ENCODE data around the gene VWA3B. TPM values are rescaled to one million over a fixed set of nuclear protein-coding genes. Genes with fewer than 3 reads are reported as not detected.
"Not testable (repeated sequence)": the region's sequence is repeated elsewhere in the genome, so short reads cannot be mapped to it uniquely, and the experiment has no call there.

Gene VWA3B
- total RNA-seq, 4 donors from 2014 or later, result 0.12 to 2.5 TPM; not detected in 2

DNA sequence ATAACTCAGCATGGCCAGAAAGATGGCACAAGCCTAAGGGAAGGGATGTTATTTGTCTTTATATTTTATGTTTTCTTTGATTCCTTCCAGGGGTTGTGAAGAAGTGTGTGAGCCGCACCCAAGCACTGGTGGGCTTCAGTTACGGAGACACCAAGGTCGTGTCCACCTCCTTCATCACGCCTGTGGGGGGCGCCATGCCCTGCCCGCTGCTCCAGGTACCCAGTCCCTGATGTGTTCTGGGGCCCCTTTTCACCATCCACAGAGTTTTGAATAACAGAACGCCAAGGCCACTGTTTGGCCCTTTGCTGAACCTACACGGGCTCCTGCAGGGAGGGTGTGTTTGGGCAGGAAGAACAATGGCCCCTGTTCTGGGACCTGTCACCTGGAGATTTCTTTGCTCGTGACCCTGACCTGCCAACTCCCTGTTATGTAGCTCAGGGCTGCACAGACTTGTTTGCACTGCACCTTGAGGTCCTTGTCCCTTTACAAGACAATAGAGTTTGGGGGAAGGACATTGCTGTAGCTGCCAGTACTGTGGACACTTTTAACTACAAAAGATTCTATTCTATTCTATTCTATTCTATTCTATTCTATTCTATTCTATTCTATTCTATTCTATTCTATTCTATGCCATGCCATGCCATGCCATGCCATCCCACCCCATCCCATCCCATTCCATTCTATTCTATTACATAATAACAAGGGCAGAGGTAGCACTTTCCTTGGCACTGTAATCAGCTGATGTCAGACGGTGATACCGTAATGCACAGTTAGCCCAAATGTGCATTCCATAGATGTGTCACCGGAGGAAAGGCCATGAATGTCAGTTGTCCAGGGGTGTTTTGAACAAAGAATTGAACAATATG, 211.1 kb downstream of the VWA3B start:
- 71 to 77% methylated on average over 12 of the region's 12 CpGs for WGBS, 2 donors
- no peak overlapping the region for H3K4me3 ChIP-seq (ENCODE audit: low read depth, poor library complexity, severe bottlenecking)
- no peak for DNase-seq (ENCODE audit: low spot score in 2 of 2)
- TF ChIP-seq CTCF (IDR thresholded peaks at IDR 0.05) (no peak), POLR2A (IDR thresholded peaks at IDR 0.05) (no peak)
- intact Hi-C loops (cut with DNase I; ENCODE audit: low total_unique reads), result no loop called here

DNA sequence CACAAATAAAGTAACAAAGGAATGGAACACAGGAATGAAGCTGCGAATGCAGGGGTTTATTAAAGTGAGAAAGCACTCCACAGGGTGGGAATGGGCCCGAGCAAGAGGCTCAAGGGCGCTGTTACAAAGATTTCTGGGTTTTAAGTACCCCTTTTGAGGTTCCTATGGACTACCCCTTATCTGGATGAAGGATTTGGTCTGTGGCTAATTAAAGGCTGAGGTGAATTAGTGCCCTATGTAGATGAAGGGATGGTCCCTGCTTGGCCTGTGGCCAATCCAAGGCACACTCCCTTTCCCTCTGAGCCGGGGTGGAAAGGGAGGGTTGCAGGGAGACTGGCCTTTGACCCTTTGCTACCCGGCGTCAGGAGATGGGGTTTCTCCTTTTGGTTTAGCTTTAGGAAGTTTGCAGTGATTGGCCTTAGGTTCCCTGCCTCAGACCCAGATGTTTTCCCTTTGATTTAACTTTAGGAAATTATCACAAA, 211.8 kb downstream of the VWA3B start:
- 63% methylated on average over 6 of the region's 6 CpGs for WGBS, 2 donors
- no peak for DNase-seq (ENCODE audit: low spot score in 2 of 2)
- TF ChIP-seq POLR2A (IDR thresholded peaks at IDR 0.05) (no peak), CTCF (IDR thresholded peaks at IDR 0.05) (no peak)
- no peak overlapping the region for H3K4me3 ChIP-seq (ENCODE audit: low read depth, poor library complexity, severe bottlenecking)
- intact Hi-C loops (cut with DNase I; ENCODE audit: low total_unique reads), result no loop called here

DNA sequence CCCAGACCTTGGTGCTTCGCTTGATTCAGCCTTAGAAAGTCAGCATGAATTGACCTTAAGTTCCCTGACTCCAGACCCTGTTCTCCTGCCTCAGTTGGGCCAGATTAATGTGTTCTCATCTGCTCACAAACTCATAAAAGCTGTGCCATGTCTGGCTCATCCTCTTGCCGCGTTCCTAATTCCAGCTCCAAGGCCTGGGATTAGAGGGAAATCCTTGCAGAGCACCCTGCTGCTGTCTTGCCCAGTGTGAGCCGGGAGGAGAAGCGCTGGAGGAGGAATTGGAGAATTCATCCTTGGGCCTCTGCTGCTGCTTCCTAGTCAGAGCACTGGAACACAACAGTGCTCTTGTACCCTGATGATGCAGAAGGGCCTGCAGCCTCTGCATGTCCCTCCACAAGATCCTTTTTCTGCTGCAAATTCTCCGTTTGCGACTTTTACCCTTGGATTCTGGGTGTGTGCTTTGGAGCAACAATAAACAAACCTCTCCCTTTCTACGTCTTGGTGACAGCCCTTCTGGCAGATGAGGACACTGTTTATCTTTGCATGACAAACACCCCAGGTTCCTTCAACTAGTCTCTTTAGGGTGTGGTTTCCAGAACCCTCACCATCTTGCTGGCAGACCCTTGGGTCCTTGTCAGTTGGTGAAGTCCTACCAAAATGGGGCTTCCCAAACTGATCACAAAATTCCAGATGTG, 212.4 kb downstream of the VWA3B start:
- TF ChIP-seq CTCF (IDR thresholded peaks at IDR 0.05) (no peak), POLR2A (IDR thresholded peaks at IDR 0.05) (no peak)
- intact Hi-C loops (cut with DNase I; ENCODE audit: low total_unique reads), result no loop called here
- 66 to 69% methylated on average over 8 of the region's 8 CpGs for WGBS, 2 donors

GRCh38 chr2:98300141-98300874, 213.3 kb downstream of the VWA3B start:
- no peak overlapping the region for H3K4me3 ChIP-seq (ENCODE audit: low read depth, poor library complexity, severe bottlenecking)
- no peak for TF ChIP-seq CTCF (IDR thresholded peaks at IDR 0.05)
- TF ChIP-seq POLR2A (IDR thresholded peaks at IDR 0.05), result no peak
- intact Hi-C loops (cut with DNase I; ENCODE audit: low total_unique reads), result no loop called here
- WGBS, 2 donors, result 90 to 94% methylated on average over 12 of the region's 12 CpGs
- no peak for DNase-seq (ENCODE audit: low spot score in 2 of 2)

More for the DNA sequence above, 212.4 kb downstream of the VWA3B start:
- H3K4me3 ChIP-seq (ENCODE audit: low read depth, poor library complexity, severe bottlenecking), result no peak overlapping the region
- no peak for DNase-seq (ENCODE audit: low spot score in 2 of 2)

- H3K4me3 ChIP-seq (ENCODE audit: low read depth, poor library complexity, severe bottlenecking), result no peak overlapping the region
- WGBS, 2 donors, result 39 to 42% methylated on average over 5 of the region's 5 CpGs
- no peak for DNase-seq (ENCODE audit: low spot score in 2 of 2)
- TF ChIP-seq POLR2A (IDR thresholded peaks at IDR 0.05) (no peak), CTCF (IDR thresholded peaks at IDR 0.05) (no peak)
- intact Hi-C loops (cut with DNase I; ENCODE audit: low total_unique reads), result no loop called here
These were observed 214.5 kb downstream of the VWA3B start for GRCh38 chr2:98301469-98301868.

- intact Hi-C loops (cut with DNase I; ENCODE audit: low total_unique reads); DNase-seq (ENCODE audit: low spot score in 2 of 2); H3K4me3 ChIP-seq (ENCODE audit: low read depth, poor library complexity, severe bottlenecking): not testable (repeated sequence)
- WGBS, 2 donors, result 75% methylated on average over 9 of the region's 9 CpGs
These were observed 220.2 kb downstream of the VWA3B start for GRCh38 chr2:98307131-98307696.
